NCI-H1694 (cell line): ENCODE measurements around the gene TOGARAM1.
A peak's percentile ranks its signal among the peaks of the same experiment; 100 is the strongest.
"Not testable (repeated sequence)": the region's sequence is repeated elsewhere in the genome, so short reads cannot be mapped to it uniquely, and the experiment has no call there.

Experiments used
- DNase-seq: peaks from one replicate; lab custom pipeline; 2025; lab: John Stamatoyannopoulos, UW

The TOGARAM1 gene

GRCh38 chr14:45044638-45045037, 82.6 kb downstream of the TOGARAM1 start:
- no peak for DNase-seq

- DNase-seq, result no peak
These were observed 86.4 kb downstream of the TOGARAM1 start for GRCh38 chr14:45048385-45048784.

GRCh38 chr14:45051180-45051579, 89.2 kb downstream of the TOGARAM1 start:
- DNase-seq, result no peak

- no peak for DNase-seq
These were observed 89.9 kb downstream of the TOGARAM1 start for GRCh38 chr14:45051896-45052295.

- no peak for DNase-seq
These were observed 95.4 kb downstream of the TOGARAM1 start for GRCh38 chr14:45057349-45057748.

- DNase-seq, result no peak
These were observed 95.9 kb downstream of the TOGARAM1 start for GRCh38 chr14:45057881-45058364.

- no peak for DNase-seq
These were observed 98.6 kb downstream of the TOGARAM1 start for GRCh38 chr14:45060551-45060950.

- no peak for DNase-seq
These were observed 103.5 kb downstream of the TOGARAM1 start for GRCh38 chr14:45065540-45065939.

GRCh38 chr14:45065956-45066355, 104.0 kb downstream of the TOGARAM1 start:
- DNase-seq, result no peak

- DNase-seq, result no peak
These were observed 104.7 kb downstream of the TOGARAM1 start for GRCh38 chr14:45066667-45067066.

- no peak for DNase-seq
These were observed 106.4 kb downstream of the TOGARAM1 start for GRCh38 chr14:45068396-45068795.

- no peak for DNase-seq
These were observed 108.2 kb downstream of the TOGARAM1 start for GRCh38 chr14:45070215-45070614.

GRCh38 chr14:45072126-45072525, 110.1 kb downstream of the TOGARAM1 start:
- DNase-seq, result no peak

- DNase-seq, result no peak
These were observed 111.4 kb downstream of the TOGARAM1 start for GRCh38 chr14:45073231-45073879.

- no peak for DNase-seq
These were observed 116.3 kb downstream of the TOGARAM1 start for GRCh38 chr14:45078323-45078722.

GRCh38 chr14:45080416-45080968, 118.5 kb downstream of the TOGARAM1 start:
- not testable (repeated sequence) for DNase-seq

- not testable (repeated sequence) for DNase-seq
These were observed 119.1 kb downstream of the TOGARAM1 start for GRCh38 chr14:45081096-45081495.

- no peak for DNase-seq
These were observed 120.4 kb downstream of the TOGARAM1 start for GRCh38 chr14:45082420-45082819.

- DNase-seq, result no peak
These were observed 121.6 kb downstream of the TOGARAM1 start for GRCh38 chr14:45083617-45083975.

- DNase-seq, result peak; percentile 79
These were observed 122.2 kb downstream of the TOGARAM1 start, which contains the start of gene PRPF39 for GRCh38 chr14:45083976-45084722. TSS of gene PRPF39 (plus strand) at chr14:45084116. CDS start at chr14:45095240, 11,124 bp downstream.

GRCh38 chr14:45084946-45085346, 123.0 kb downstream of the TOGARAM1 start:
- DNase-seq, result no peak

- no peak for DNase-seq
These were observed 127.8 kb downstream of the TOGARAM1 start for GRCh38 chr14:45089813-45090212.

GRCh38 chr14:45091710-45092109, 129.7 kb downstream of the TOGARAM1 start:
- no peak for DNase-seq
